ENCODE data around the gene CARD6.

DNA sequence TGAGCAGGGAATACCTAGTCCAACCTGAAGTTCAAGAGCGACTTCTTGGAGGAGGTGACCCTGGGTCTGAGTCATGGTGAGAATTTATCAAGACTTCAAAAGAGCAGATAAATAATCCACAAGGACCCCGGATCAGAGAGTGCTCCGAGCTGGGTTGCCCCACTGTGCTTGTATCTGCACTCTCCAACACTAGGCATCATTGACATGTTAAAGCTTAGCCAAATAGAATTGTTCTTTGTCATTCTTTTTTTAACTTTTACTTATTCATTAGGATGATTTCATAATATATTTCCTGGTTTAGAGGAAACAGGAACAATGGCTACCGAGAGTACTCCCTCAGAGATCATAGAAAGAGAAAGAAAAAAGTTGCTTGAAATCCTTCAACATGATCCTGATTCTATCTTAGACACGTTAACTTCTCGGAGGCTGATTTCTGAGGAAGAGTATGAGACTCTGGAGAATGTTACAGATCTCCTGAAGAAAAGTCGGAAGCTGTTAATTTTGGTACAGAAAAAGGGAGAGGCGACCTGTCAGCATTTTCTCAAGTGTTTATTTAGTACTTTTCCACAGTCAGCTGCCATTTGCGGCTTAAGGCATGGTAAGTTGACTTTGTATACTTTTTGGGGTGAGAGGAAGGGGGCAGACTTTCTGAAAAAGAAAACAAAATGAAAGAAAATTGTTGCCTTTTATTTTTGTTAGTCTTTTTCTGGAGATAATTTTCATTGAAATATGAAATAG lies at the start of gene CARD6:
- TF ChIP-seq, protein P1, sequence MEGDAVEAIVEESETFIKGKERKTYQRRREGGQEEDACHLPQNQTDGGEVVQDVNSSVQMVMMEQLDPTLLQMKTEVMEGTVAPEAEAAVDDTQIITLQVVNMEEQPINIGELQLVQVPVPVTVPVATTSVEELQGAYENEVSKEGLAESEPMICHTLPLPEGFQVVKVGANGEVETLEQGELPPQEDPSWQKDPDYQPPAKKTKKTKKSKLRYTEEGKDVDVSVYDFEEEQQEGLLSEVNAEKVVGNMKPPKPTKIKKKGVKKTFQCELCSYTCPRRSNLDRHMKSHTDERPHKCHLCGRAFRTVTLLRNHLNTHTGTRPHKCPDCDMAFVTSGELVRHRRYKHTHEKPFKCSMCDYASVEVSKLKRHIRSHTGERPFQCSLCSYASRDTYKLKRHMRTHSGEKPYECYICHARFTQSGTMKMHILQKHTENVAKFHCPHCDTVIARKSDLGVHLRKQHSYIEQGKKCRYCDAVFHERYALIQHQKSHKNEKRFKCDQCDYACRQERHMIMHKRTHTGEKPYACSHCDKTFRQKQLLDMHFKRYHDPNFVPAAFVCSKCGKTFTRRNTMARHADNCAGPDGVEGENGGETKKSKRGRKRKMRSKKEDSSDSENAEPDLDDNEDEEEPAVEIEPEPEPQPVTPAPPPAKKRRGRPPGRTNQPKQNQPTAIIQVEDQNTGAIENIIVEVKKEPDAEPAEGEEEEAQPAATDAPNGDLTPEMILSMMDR (IDR thresholded peaks at IDR 0.05), result no peak
- TF ChIP-seq EZH2phosphoT487 (IDR thresholded peaks at IDR 0.05), result no peak
- TF ChIP-seq EZH2 (IDR thresholded peaks at IDR 0.05), result no peak
